Activated CD4-positive, alpha-beta T cell treated with anti-CD3 and anti-CD28 coated beads for 1 hour (primary cell): Measurements from ENCODE around the gene CCDC137.

ENCODE experiments used
- DNase-seq: peaks from one replicate; pipeline ENCODE4 v3.0.0-alpha.2; 2020

Gene CCDC137

DNA sequence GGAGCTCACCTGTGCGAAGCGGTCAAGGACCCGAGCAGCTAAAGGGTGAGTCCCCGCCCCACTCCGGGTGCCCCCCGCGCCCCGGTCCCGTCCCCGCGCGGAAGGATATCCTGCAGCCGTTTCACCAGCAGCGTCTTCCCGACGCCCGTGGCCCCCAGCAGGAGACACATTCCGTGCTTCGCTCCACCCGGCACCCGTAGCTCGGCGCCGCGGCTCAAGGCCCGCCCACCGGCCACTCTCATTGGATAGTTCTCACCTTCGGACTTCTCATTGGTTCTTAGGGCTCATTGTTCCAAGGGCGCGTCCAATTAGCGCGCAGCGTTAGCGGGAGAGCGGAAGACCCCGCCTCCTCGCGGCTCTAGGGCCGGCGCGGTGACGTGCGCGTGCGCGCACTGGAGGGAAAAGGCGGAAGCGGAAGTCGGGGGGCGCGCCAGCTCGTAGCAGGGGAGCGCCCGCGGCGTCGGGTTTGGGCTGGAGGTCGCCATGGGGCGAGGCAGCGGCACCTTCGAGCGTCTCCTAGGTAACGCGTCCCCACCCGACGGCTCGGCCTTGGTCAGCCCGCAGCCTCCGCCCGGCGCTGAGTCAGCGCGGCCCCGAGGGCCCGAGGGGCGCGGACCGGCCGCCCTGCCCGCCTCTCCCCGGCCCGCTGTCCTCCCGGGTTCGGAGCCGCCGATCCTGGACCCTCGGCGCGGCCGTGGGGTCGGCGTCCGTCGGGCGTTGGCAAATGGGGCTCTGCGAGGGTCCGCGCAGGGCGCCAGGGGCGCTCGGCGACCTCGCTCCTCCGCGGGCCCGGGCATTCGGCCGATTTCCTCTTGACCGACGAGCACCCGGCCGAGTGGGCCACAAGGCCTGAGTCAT is 17.3 kb downstream of the CCDC137 start, which contains the start of the genes ARL16 and HGS:
ARL16 (minus strand) TSS at position 214 of the 858 bp plus-strand sequence; CDS start at position 170, 44 bp downstream.
HGS (plus strand) TSS at position 428 of the 858 bp plus-strand sequence; CDS start at position 484, 56 bp downstream.
- peak; percentile 97 for DNase-seq

DNA sequence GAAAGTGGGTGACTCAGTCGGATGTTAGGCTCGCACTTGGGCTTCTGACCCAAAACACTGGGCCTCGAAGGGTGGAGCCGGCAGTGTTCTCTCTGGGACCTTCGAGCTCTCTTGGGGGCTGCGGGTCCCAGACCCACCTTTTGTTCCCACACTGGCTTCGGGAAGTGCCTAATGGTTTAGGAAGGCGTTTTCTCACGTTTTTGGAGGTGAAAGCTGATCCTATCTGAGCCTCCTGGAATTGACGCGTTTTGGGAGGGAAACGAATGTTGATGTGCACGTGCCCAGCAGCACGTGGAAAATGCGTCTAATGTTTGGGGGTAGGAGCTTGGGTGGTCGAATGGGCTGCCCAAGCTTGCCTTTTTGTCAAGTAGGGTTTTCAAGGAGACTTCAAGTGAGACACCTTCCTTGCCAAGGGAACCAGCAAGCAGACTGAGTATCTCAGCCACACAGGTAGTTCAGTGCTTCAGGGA is 17.9 kb downstream of the CCDC137 start:
- DNase-seq = no peak

GRCh38 chr17:81685108-81685507 is 18.6 kb downstream of the CCDC137 start:
- no peak for DNase-seq

DNA sequence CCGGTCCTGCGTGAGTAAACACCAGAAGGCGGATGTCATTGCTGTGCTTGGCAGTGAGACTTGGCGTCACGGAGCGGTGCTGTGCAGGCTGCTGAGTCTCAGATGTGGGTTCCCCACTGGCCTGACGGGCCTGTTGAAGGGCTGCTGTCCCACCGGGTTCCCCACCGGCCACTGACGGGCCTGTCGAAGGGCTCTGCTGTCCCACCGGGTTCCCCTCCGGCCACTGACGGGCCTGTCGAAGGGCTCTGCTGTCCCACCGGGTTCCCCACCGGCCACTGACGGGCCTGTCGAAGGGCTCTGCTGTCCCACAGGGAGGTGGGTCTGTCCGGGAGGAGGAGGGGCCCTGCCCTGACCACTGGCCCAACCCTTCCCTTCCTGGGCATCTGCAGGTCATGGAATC is 20.1 kb downstream of the CCDC137 start:
- DNase-seq = no peak

GRCh38 chr17:81687770-81688541 is 21.4 kb downstream of the CCDC137 start:
- DNase-seq = no peak

DNA sequence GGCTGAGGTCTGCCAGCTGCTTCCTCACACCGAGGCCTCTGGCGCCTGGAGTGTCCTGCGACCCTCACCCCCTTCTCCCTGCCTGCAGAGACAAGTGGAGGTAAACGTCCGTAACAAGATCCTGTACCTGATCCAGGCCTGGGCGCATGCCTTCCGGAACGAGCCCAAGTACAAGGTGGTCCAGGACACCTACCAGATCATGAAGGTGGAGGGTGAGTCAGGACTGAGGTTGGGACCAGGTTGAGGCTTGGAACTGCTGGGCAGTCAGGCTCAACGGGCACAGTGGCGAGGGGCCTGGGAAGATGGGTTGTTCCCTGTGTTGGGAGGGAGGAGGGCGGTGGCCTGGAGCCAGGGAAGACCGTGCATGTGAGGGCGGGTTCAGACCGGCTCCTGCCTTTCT is 22.1 kb downstream of the CCDC137 start:
- no peak for DNase-seq

GRCh38 chr17:81690066-81690465 is 23.5 kb downstream of the CCDC137 start:
- no peak for DNase-seq

GRCh38 chr17:81690549-81690948 is 24.0 kb downstream of the CCDC137 start:
- DNase-seq = no peak

DNA sequence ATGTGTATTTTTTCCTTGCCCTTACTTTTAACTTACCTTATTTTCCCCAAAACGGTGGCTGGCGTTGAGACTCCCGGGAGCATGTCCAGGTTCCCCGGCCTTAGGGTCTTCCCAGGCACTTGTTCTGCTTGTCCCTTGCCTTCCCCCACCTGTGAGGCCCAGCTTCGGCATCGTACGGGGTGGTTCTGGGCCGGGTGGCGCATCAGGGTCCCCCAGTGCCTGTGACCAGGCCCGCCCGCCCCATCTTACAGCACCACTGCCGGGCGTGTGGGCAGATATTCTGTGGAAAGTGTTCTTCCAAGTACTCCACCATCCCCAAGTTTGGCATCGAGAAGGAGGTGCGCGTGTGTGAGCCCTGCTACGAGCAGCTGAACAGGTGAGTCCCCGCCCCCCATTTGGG is 24.7 kb downstream of the CCDC137 start:
- no peak for DNase-seq

DNA sequence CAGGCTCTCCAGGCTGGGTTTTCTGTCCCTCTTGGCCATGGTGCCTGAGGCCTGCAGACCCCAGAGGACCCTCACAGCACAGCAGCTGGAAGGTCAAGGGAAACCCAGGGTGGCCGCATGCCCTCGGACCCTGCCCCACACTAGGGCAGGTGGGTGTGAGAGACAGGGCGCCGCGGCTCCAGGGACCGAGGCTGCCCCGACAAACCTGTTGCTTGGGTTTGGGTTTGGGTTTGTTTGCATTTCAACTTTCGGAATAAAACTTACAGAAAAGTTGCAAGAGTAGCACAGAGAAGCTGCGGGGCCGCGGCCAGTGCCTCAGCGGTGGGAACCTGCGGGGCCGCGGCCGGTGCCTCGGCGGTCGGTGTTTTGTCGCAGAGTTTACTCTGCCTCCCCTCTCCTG is 25.1 kb downstream of the CCDC137 start:
- no peak for DNase-seq

DNA sequence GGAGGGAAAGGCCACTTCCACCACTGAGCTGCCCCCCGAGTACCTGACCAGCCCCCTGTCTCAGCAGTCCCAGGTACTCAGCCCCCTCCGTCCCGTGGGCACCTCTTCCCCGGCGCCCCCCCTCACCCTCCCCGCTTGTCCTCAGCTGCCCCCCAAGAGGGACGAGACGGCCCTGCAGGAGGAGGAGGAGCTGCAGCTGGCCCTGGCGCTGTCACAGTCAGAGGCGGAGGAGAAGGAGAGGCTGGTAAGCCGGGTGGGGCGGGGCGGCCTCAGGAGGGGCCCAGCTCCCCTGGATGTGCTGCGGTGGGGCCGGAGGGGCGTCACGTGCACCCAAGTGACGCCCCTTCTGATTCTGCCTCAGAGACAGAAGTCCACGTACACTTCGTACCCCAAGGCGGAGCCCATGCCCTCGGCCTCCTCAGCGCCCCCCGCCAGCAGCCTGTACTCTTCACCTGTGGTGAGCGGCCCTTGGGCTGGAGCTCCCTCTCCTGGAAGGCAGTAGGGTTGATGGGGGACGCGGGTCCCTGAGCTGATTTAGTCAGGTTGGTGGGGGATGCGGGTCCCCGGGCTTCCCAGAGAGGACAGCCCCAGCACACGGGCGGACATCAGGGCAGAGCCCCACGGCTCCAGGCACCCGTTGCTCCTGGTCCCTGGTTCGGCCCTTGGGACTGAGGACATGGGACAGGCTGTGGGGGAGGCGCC is 27.1 kb downstream of the CCDC137 start:
- DNase-seq = no peak

DNA sequence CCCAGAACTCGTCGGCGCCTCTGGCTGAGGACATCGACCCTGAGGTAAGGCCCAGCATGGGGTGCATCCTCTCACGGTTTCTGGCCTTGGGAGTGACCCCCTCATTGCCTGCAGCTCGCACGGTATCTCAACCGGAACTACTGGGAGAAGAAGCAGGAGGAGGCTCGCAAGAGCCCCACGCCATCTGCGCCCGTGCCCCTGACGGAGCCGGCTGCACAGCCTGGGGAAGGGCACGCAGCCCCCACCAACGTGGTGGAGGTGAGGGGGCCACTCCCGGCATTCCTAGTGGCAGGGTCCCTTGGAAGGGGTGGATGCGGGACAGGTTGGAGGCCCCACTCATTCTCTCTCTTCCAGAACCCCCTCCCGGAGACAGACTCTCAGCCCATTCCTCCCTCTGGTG is 28.3 kb downstream of the CCDC137 start:
- DNase-seq = no peak

- DNase-seq = no peak
Observed at GRCh38 chr17:81695211-81695610, 28.7 kb downstream of the CCDC137 start.

GRCh38 chr17:81695801-81696200 is 29.3 kb downstream of the CCDC137 start:
- no peak for DNase-seq

DNA sequence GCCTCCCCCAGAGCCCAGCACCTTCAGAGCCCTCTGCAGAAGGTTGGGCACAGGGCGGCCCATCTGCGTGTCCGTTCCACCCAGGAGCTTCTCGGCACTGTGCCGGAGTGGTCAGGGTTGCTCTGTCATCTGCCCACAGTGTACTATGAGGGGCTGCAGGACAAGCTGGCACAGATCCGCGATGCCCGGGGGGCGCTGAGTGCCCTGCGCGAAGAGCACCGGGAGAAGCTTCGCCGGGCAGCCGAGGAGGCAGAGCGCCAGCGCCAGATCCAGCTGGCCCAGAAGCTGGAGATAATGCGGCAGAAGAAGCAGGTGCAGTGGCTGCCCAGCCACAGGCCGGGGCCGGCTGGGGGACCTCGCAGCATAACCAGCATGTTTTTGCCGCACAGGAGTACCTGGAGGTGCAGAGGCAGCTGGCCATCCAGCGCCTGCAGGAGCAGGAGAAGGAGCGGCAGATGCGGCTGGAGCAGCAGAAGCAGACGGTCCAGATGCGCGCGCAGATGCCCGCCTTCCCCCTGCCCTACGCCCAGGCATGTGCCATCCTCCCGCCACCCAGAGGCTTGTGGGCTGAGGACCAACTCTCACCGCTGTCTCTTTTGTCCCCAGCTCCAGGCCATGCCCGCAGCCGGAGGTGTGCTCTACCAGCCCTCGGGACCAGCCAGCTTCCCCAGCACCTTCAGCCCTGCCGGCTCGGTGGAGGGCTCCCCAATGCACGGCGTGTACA is 29.8 kb downstream of the CCDC137 start:
- no peak for DNase-seq

DNA sequence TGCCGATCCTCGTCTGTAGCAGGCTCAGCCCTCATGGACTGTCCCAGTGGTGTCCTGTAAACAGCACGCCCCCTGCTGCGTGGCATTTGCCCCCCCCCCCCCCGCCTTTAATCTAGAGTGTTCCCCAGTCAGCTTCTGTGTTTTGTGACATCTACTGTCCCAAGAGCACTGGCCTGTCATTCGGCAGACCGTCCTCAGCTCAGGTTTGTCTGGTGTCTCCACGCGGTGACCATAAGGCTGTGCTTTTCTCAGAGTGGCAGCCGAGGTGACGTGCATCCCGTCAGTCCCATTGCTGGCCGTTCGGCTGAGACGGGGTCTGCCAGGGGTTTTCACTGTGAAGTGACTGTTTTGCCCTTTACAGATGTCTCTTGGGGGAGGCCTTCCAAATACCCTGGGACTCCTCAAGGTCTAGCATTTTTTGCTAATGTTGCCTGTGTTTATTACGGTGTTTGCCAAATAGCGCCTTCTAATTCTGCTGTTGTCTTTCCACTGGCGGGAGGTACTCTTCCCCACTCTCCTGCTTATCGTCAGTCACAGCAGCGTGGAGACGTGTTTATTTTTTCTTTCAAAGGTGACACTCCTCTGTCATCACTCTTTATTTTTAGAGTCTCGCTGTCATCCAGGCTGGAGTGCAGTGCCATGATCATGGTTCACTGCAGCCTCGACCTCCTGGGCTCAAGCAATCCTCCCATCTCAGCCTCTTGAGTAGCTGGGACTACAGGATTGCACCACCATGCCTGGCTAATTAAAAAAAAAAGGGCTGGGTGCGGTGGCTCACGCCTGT is 30.9 kb downstream of the CCDC137 start:
- DNase-seq = no peak

- DNase-seq = no peak
Observed at GRCh38 chr17:81700353-81701287, 34.1 kb downstream of the CCDC137 start.

- DNase-seq = no peak
Observed at GRCh38 chr17:81701288-81702071, 34.9 kb downstream of the CCDC137 start.

DNA sequence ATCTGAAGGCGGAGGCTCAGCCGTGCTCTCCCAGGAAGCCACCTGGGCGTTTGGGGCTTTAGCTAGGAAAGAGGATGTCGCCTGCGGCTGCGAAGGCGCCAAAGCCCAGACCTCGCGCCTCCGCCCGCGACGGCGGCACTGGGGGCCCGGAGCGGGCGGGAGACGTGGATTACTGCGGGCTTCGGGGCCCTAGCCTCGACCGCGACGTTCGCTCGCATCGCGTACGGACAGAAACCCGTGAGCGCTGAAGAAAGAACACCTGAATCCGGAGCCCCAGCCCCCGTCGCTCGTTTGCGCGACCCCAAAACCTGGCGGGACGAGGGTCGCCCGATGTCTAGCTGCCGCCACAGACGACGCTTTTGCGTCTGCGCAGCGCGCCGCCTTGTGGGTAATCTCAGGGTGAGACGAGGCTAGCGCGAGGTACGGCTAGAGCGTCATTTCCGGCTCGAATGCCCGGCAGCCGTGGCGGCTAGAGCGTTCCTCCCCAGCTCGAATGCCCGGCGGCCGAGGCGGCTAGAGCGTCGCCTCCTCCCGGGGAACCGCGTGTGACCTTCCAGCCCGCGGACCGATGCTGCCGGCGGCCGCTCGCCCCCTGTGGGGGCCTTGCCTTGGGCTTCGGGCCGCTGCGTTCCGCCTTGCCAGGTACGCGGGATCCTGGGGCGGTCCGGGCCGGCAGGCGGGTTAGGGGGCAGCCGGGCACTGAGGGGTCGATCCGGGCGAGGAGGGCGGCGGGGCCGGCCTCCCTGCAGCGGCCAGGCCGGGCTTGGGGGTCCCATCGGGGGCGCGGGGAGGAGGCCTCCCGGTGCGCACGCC is 36.6 kb downstream of the CCDC137 start, which contains the start of gene MRPL12:
MRPL12 (plus strand) TSS at position 434 of the 813 bp plus-strand sequence; CDS start at position 569, 135 bp downstream.
- peak; percentile 78 for DNase-seq
